CD4-positive, alpha-beta T cell (primary cell): ENCODE data around the gene EIF4A2. TPM values are rescaled to one million over a fixed set of nuclear protein-coding genes. Genes with fewer than 3 reads are reported as not detected.
"Not testable (repeated sequence)": the region's sequence is repeated elsewhere in the genome, so short reads cannot be mapped to it uniquely, and the experiment has no call there.

Experiments
- ATAC-seq: fragments of 200-7000 bp; cut with Tn5 transposase; one replicate; pipeline ENCODE4 v1.10.0; 2022; ENCODE audit warnings: mild to moderate bottlenecking; ENCODE audit not compliant: poor library complexity
- CTCF ChIA-PET: fragments of 350-600 bp; sonication (Branson Sonifier 250); formaldehyde crosslinking; loops from one replicate; lab custom pipeline; 2021; ENCODE audit warnings: antibody characterized with exemption, inconsistent platforms; lab: Charles Lee
- POLR2A ChIA-PET: fragments of 350-600 bp; sonication (Branson Sonifier 250); formaldehyde crosslinking; loops from one replicate; lab custom pipeline; 2021; ENCODE audit warnings: antibody characterized with exemption, inconsistent platforms; lab: Charles Lee
- DNase-seq, 14 experiments: peaks; one replicate each; pipeline ENCODE4 v3.0.0-alpha.2; 2013 to 2020; ENCODE audit warnings: mixed read lengths in 2 of 14
- H3K27ac ChIP-seq, 2 donors: one replicate each; pipeline versions ENCODE4 v1.5.1 to v1.7.0; 2013; ENCODE audit warnings: low read length in 2 of 2, low read depth in 1 of 2, mild to moderate bottlenecking in 1 of 2
- H3K27me3 ChIP-seq, 2 experiments: 1 replicate in 1 of 2; 2 replicates in 1 of 2; pipeline versions ENCODE4 v1.6.1 to v1.7.0; 2013; ENCODE audit warnings: low read length in 2 of 2, control low read depth in 1 of 2, mild to moderate bottlenecking in 1 of 2, moderate library complexity in 1 of 2; ENCODE audit not compliant: insufficient read depth in 2 of 2, control insufficient read depth in 1 of 2
- H3K36me3 ChIP-seq: one replicate; pipeline ENCODE4 v1.6.1; 2013; ENCODE audit warnings: low read length, control low read depth; ENCODE audit not compliant: insufficient read depth
- H3K4me1 ChIP-seq: one replicate; pipeline ENCODE4 v1.6.1; 2013; ENCODE audit warnings: low read length, control low read depth; ENCODE audit not compliant: insufficient read depth
- H3K4me3 ChIP-seq: one replicate; pipeline ENCODE4 v1.5.1; 2013; ENCODE audit warnings: mild to moderate bottlenecking, low read length, moderate library complexity
- H3K9me3 ChIP-seq, 2 experiments: 1 replicate in 1 of 2; 2 replicates in 1 of 2; pipeline versions ENCODE4 v1.6.1 to v1.7.0; 2013; ENCODE audit warnings: low read length in 2 of 2, mild to moderate bottlenecking in 2 of 2, control low read depth in 1 of 2, moderate library complexity in 1 of 2; ENCODE audit not compliant: control insufficient read depth in 1 of 2, insufficient read depth in 1 of 2
- H3K27ac Mint-ChIP-seq: one replicate; pipeline ENCODE4 v1.8.0; 2020; ENCODE audit warnings: mixed read lengths
- H3K27me3 Mint-ChIP-seq: one replicate; pipeline ENCODE4 v1.8.0; 2021; ENCODE audit warnings: mixed read lengths
- H3K36me3 Mint-ChIP-seq: one replicate; pipeline ENCODE4 v1.8.0; 2021; ENCODE audit warnings: low read depth, mixed read lengths
- H3K4me1 Mint-ChIP-seq: one replicate; pipeline ENCODE4 v1.8.0; 2021; ENCODE audit warnings: low read depth, mixed read lengths
- H3K4me3 Mint-ChIP-seq: one replicate; pipeline ENCODE4 v1.8.0; 2020; ENCODE audit warnings: mild to moderate bottlenecking, mixed read lengths
- H3K9me3 Mint-ChIP-seq: one replicate; pipeline ENCODE4 v1.8.0; 2020; ENCODE audit warnings: mixed read lengths
- intact Hi-C, 2 experiments: fragments of 100-400 bp; cut with DNase I in 1 of 2; cut with micrococcal nuclease in 1 of 2; formaldehyde crosslinking; loops; one replicate each; pipeline versions ENCODE4 v1.15.1 to v1.9.0; 2023 to 2025; cut with DNase I, micrococcal nuclease
- total RNA-seq, 174 experiments: library from RNA in 2 of 174; stranded (reverse) in 2 of 174; gene quantifications; one replicate each; pipeline ENCODE4 v1.2.3 and lab custom pipeline; 2021 to 2026
- TF ChIP-seq, protein P1 (sequence below): fragments of 200-600 bp; IDR thresholded peaks from one replicate; pipeline ENCODE4 v1.8.0; 2022; ENCODE audit warnings: antibody characterized with exemption, mild to moderate bottlenecking

The EIF4A2 gene
- total RNA-seq, 2 experiments from 2014 or later, result 1,039 to 1,046 TPM

- peak; percentile 88 for ATAC-seq
- POLR2A ChIA-PET, result interaction anchor here (0.8 to 5.4 kb wide), 7 partner anchors 15 to 266 kb away, joined by 3 to 112 read pairs (median 5); partner anchors contain the start of genes DNAJB11 and EIF4A2
- Histone ChIP-seq H3K4me1 (peaks cover 25% of the 10 kb centered on the region), H3K4me3 (peak within 1 kb of the TSS; percentile 83), H3K36me3 (peaks cover 11% of the 10 kb centered on the region), H3K27ac (peak within 1 kb of the TSS; percentile 73 to 92), H3K27me3 (no peaks in the 10 kb centered on the region), H3K9me3 (no peaks in the 10 kb centered on the region)
- peak; percentile 67 to 90 (median 82) for DNase-seq
- TF ChIP-seq, protein P1, sequence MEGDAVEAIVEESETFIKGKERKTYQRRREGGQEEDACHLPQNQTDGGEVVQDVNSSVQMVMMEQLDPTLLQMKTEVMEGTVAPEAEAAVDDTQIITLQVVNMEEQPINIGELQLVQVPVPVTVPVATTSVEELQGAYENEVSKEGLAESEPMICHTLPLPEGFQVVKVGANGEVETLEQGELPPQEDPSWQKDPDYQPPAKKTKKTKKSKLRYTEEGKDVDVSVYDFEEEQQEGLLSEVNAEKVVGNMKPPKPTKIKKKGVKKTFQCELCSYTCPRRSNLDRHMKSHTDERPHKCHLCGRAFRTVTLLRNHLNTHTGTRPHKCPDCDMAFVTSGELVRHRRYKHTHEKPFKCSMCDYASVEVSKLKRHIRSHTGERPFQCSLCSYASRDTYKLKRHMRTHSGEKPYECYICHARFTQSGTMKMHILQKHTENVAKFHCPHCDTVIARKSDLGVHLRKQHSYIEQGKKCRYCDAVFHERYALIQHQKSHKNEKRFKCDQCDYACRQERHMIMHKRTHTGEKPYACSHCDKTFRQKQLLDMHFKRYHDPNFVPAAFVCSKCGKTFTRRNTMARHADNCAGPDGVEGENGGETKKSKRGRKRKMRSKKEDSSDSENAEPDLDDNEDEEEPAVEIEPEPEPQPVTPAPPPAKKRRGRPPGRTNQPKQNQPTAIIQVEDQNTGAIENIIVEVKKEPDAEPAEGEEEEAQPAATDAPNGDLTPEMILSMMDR, result no peak
- CTCF ChIA-PET, result interaction anchor here (1.1 to 1.6 kb wide), 5 partner anchors 15 to 191 kb away, joined by 4 to 6 read pairs (median 4); partner anchors contain the start of gene EIF4A2
- intact Hi-C loops, result loop anchor here (1.0 to 5.0 kb wide), 4 partner anchors 20 to 234 kb away; partner anchors contain the start of gene DNAJB11 (in 2 of the 2)
- peaks cover 16% of the 10 kb centered on the region for H3K36me3 Mint-ChIP-seq
- peak within 1 kb of the TSS; percentile 98 for H3K4me3 Mint-ChIP-seq
- H3K9me3 Mint-ChIP-seq, result no peaks in the 10 kb centered on the region
- peak within 1 kb of the TSS; percentile 98 for H3K27ac Mint-ChIP-seq
- peaks cover 27% of the 10 kb centered on the region for H3K4me1 Mint-ChIP-seq
- no peaks in the 10 kb centered on the region for H3K27me3 Mint-ChIP-seq
Observed at GRCh38 chr3:186806089-186807055, 23.0 kb downstream of the EIF4A2 start, which contains the start of gene RFC4. TSS of gene RFC4 (minus strand) at chr3:186806482. CDS start at chr3:186804713, 1,769 bp downstream.

DNA sequence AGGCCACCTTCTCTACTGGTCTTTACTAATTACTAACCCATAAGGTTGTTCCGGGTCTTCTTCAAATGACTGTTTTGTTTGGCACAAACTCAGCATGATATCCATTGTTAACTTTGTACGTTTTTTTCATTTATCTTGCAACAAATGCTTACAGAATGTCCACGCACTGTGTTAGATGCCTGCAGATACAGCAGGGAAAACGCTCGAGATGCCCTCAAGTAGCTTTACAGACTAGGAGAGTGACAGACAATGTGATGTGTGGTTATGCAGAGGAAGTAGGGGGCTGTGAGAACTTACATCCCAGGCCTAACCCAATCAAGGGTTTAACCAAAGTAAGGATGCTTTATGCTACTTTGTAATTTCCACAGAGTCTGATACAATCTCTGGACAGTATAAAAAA lies 23.9 kb downstream of the EIF4A2 start:
- H3K36me3 Mint-ChIP-seq, result peaks cover 15% of the 10 kb centered on the region
- intact Hi-C loops, result loop anchor here (2.0 to 5.0 kb wide), 2 partner anchors 20 to 235 kb away; partner anchors contain the start of gene DNAJB11 (in 2 of the 2)
- CTCF ChIA-PET, result interaction anchor here (1.1 to 1.6 kb wide), 3 partner anchors 15 to 192 kb away, joined by 4 read pairs; no protein-coding TSS in a partner anchor
- no peak for ATAC-seq
- POLR2A ChIA-PET, result interaction anchor here (0.6 to 5.4 kb wide), 6 partner anchors 14 to 863 kb away, joined by 3 to 112 read pairs (median 5); partner anchors contain the start of gene EIF4A2
- peaks cover 25% of the 10 kb centered on the region for H3K4me1 ChIP-seq
- H3K9me3 Mint-ChIP-seq, result no peaks in the 10 kb centered on the region
- H3K36me3 ChIP-seq, result peaks cover 11% of the 10 kb centered on the region
- H3K4me3 ChIP-seq, result peak overlapping the region; percentile 83
- no peaks in the 10 kb centered on the region for H3K9me3 ChIP-seq
- H3K27ac Mint-ChIP-seq, result peak overlapping the region; percentile 98
- peak overlapping the region; percentile 98 for H3K4me3 Mint-ChIP-seq
- peak overlapping the region; percentile 73 to 92 for H3K27ac ChIP-seq
- DNase-seq, result no peak
- TF ChIP-seq, protein P1, result no peak
- peaks cover 27% of the 10 kb centered on the region for H3K4me1 Mint-ChIP-seq
- H3K27me3 Mint-ChIP-seq, result peaks cover 2% of the 10 kb centered on the region
- no peaks in the 10 kb centered on the region for H3K27me3 ChIP-seq

DNA sequence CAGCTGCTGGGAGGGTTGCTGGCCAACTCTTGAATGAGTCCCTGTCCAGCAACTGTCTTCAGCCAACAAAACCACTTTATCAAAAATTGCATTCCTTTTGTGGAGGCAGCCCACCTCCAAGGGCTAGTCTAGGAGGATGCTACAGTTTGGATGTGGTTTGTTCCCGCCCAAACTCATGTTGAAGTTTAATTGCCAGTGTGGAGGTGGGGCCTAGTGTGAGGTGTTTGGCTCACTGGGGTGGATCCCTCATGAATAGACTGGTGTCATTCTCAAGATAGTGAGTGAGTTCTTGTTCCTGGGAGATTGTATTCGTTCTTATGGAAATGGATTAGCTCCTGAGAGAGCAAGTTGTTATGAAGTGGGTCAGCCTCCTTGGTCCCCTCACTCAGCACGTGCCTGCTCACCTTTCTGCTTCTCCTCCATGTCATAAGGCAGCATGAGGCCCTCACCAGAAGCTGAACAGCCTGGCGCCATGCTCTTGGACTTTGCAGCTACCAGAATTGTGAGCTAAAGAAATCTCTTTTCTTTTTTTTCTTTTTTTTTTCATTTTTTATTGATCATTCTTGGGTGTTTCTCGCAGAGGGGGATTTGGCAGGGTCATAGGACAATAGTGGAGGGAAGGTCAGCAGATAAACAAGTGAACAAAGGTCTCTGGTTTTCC lies 27.1 kb downstream of the EIF4A2 start:
- Mint-ChIP-seq H3K4me3 (no peak overlapping the region), H3K27me3 (peaks cover 9% of the 10 kb centered on the region), H3K4me1 (peaks cover 19% of the 10 kb centered on the region), H3K36me3 (peaks cover 5% of the 10 kb centered on the region), H3K27ac (no peak overlapping the region), H3K9me3 (no peaks in the 10 kb centered on the region)
- Histone ChIP-seq H3K4me3 (no peak overlapping the region), H3K4me1 (peaks cover 15% of the 10 kb centered on the region), H3K9me3 (no peaks in the 10 kb centered on the region), H3K27me3 (no peaks in the 10 kb centered on the region), H3K27ac (no peak overlapping the region), H3K36me3 (no peaks in the 10 kb centered on the region)
- intact Hi-C loops, result loop anchor here in 1 of 2 experiments (5.0 kb wide), 1 partner anchor 548 kb away; no protein-coding TSS in a partner anchor
- TF ChIP-seq, protein P1, result no peak
- no peak for ATAC-seq
- DNase-seq, result no peak
- ChIA-PET CTCF (no interaction called here), POLR2A (interaction anchor here (1.0 kb wide), 1 partner anchor 27 kb away, joined by 4 read pairs; the partner anchor contains the start of gene EIF4A2)

- H3K36me3 Mint-ChIP-seq, DNase-seq, CTCF ChIA-PET, H3K36me3 ChIP-seq, H3K27me3 Mint-ChIP-seq, H3K4me3 Mint-ChIP-seq, POLR2A ChIA-PET, H3K9me3 ChIP-seq, H3K27ac ChIP-seq, H3K4me3 ChIP-seq, H3K9me3 Mint-ChIP-seq, H3K27me3 ChIP-seq, H3K4me1 ChIP-seq, H3K27ac Mint-ChIP-seq, ATAC-seq: not testable (repeated sequence)
- intact Hi-C loops, result loop anchor here in 1 of 2 experiments (5.0 kb wide), 1 partner anchor 549 kb away; no protein-coding TSS in a partner anchor
- H3K4me1 Mint-ChIP-seq, result peaks cover 13% of the 10 kb centered on the region
Observed at GRCh38 chr3:186811313-186811712, 27.9 kb downstream of the EIF4A2 start.
